Measurements from ENCODE around the gene PHLDA2. TPM values are rescaled to one million over a fixed set of nuclear protein-coding genes. Genes with fewer than 3 reads are reported as not detected.

The PHLDA2 gene
- total and polyA plus RNA-seq, 9 of the 15 experiments (the other 6 are each of a cell fraction or from before 2014, with no cell fraction given), result 0.43 to 42.4 (median 4.7) TPM

- TF ChIP-seq STAT5A (IDR thresholded peaks at IDR 0.05; ENCODE audit: borderline replicate concordance, low read length) (no peak), CBFA2T3 (IDR thresholded peaks at IDR 0.05) (no peak), ZNF655 (CRISPR knock-in tag; IDR thresholded peaks at IDR 0.05) (no peak), TAF9B (IDR thresholded peaks at IDR 0.05; ENCODE audit: partially characterized antibody) (no peak), HLTF (IDR thresholded peaks at IDR 0.05) (no peak), FOXO4 (CRISPR knock-in tag; IDR thresholded peaks at IDR 0.05) (no peak), DDX20 (tag; IDR thresholded peaks at IDR 0.05; ENCODE audit: low read depth) (no peak), RAD51 (IDR thresholded peaks at IDR 0.05; ENCODE audit: borderline replicate concordance, low read depth) (peak; percentile 29; the same call in 1 of the 2 replicates), ZNF232 (CRISPR knock-in tag; IDR thresholded peaks at IDR 0.05) (no peak), CREM (IDR thresholded peaks at IDR 0.05; ENCODE audit: low read depth) (no peak), MIER1 (IDR thresholded peaks at IDR 0.05; ENCODE audit: low read depth) (no peak), ZNF511 (CRISPR knock-in tag; IDR thresholded peaks at IDR 0.05) (no peak), BRCA1 (IDR thresholded peaks at IDR 0.05) (no peak), BRCA1 (CRISPR knock-in tag; IDR thresholded peaks at IDR 0.05) (no peak), RNF219 (CRISPR knock-in tag; IDR thresholded peaks at IDR 0.05) (no peak), ZFX (CRISPR knock-in tag; IDR thresholded peaks at IDR 0.05) (0 out of 2 replicates have a peak, but pooled peaks have one; percentile 46), ZNF239 (CRISPR knock-in tag; IDR thresholded peaks at IDR 0.05) (no peak), SMAD4 (CRISPR knock-in tag; conservative IDR thresholded peaks at IDR 0.05) (0 out of 2 replicates have a peak, but pooled peaks have one; percentile 39), JUNB (CRISPR knock-in tag; conservative IDR thresholded peaks at IDR 0.05) (no peak), BRF1 (IDR thresholded peaks at IDR 0.05; ENCODE audit: borderline replicate concordance, extremely low read depth, insufficient read length) (no peak), MLLT1 (IDR thresholded peaks at IDR 0.05) (0 out of 4 replicates have a peak, but pooled peaks of 1 of the 2 experiments have one; percentile 26)
These were observed 907 bp upstream of the PHLDA2 start (continued) for GRCh38 chr11:2929950-2930703.

Data from K562 (cell line).